Activated CD4-positive, alpha-beta memory T cell treated with anti-CD3 and anti-CD28 coated beads, Interleukin-2, amount 10 ng/mL, durations not matched to agents 7 days and 5 days (primary cell): ENCODE results near the gene CAMK2B. TPM values are rescaled to one million over a fixed set of nuclear protein-coding genes. Genes with fewer than 3 reads are reported as not detected.

Source experiments
- CTCF ChIA-PET: fragments of 350-600 bp; sonication (Branson Sonifier 250); formaldehyde crosslinking; loops from one replicate; lab custom pipeline; 2021; ENCODE audit warnings: antibody characterized with exemption, inconsistent platforms; lab: Charles Lee
- POLR2A ChIA-PET: fragments of 350-600 bp; sonication (Branson Sonifier 250); formaldehyde crosslinking; loops from one replicate; lab custom pipeline; 2021; ENCODE audit warnings: antibody characterized with exemption; lab: Charles Lee
- DNase-seq: peaks from one replicate; pipeline ENCODE4 v3.0.0-alpha.2; 2020
- H3K27ac Mint-ChIP-seq: one replicate; pipeline ENCODE4 v1.8.0; 2021; ENCODE audit warnings: mild to moderate bottlenecking, mixed read lengths
- H3K27me3 Mint-ChIP-seq: one replicate; pipeline ENCODE4 v1.8.0; 2021; ENCODE audit warnings: mixed read lengths
- H3K36me3 Mint-ChIP-seq: one replicate; pipeline ENCODE4 v1.8.0; 2021; ENCODE audit warnings: low read depth, mixed read lengths
- H3K4me1 Mint-ChIP-seq: one replicate; pipeline ENCODE4 v1.8.0; 2021; ENCODE audit warnings: mixed read lengths
- H3K4me3 Mint-ChIP-seq: one replicate; pipeline ENCODE4 v1.8.0; 2021; ENCODE audit warnings: mild to moderate bottlenecking, mixed read lengths
- H3K9me3 Mint-ChIP-seq: one replicate; pipeline ENCODE4 v1.8.0; 2021; ENCODE audit warnings: mixed read lengths
- total RNA-seq, 2 experiments: library from RNA; stranded (reverse); gene quantifications; one replicate each; pipeline ENCODE4 v1.2.3, GENCODE V29; 2021

CAMK2B gene
- total RNA-seq, 2 experiments from 2014 or later: 0.10 TPM; not detected in 1

- Mint-ChIP-seq H3K27me3 (peaks cover 6% of the 10 kb centered on the region), H3K4me3 (no peak overlapping the region), H3K36me3 (no peaks in the 10 kb centered on the region), H3K27ac (no peak overlapping the region), H3K9me3 (no peaks in the 10 kb centered on the region), H3K4me1 (no peaks in the 10 kb centered on the region)
- DNase-seq: no peak
- POLR2A ChIA-PET: no interaction called here
- CTCF ChIA-PET: no interaction called here
These were observed 99.6 kb downstream of the CAMK2B start for GRCh38 chr7:44225566-44226395.

DNA sequence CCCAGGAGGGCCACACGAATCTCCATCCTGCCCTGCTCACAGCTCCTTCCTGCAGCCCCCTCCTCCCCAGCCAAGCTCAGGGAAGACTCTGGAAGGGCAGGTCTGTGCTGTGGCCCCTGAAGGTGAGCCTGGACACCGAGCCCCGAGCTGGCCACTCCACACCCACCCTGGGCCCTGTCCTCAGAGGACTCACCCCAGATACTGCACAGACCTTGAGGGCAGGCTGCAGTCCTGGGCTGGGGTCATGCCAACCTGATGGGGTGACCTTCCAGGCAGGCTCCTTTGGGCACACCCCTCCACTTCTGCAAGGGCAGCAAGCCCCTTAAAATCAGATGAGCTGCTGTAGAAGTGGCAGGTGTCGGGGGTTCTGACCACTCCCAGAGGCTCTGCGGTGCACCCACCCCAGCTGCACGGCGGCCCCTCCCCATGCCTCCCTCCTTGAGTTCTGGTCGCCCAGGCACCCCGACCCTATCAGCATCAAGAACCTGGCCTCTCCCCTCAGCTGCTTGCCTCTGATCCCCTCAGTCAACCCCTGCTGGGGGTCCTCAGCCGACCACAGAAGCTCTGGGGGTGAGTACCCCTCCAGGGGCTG, 100.3 kb downstream of the CAMK2B start:
- H3K27me3 Mint-ChIP-seq: peaks cover 6% of the 10 kb centered on the region
- no peak overlapping the region for H3K4me3 Mint-ChIP-seq
- ChIA-PET POLR2A (no interaction called here), CTCF (no interaction called here)
- H3K27ac Mint-ChIP-seq: no peak overlapping the region
- H3K36me3 Mint-ChIP-seq: no peaks in the 10 kb centered on the region
- no peaks in the 10 kb centered on the region for H3K4me1 Mint-ChIP-seq
- H3K9me3 Mint-ChIP-seq: no peaks in the 10 kb centered on the region
- DNase-seq: no peak

GRCh38 chr7:44224080-44224973, 101.1 kb downstream of the CAMK2B start:
- POLR2A ChIA-PET: no interaction called here
- DNase-seq: no peak
- H3K4me3 Mint-ChIP-seq: no peak overlapping the region
- H3K36me3 Mint-ChIP-seq: no peaks in the 10 kb centered on the region
- peaks cover 6% of the 10 kb centered on the region for H3K27me3 Mint-ChIP-seq
- H3K9me3 Mint-ChIP-seq: no peaks in the 10 kb centered on the region
- no peaks in the 10 kb centered on the region for H3K4me1 Mint-ChIP-seq
- CTCF ChIA-PET: no interaction called here
- H3K27ac Mint-ChIP-seq: no peak overlapping the region

- no peaks in the 10 kb centered on the region for H3K9me3 Mint-ChIP-seq
- ChIA-PET POLR2A (no interaction called here), CTCF (no interaction called here)
- DNase-seq: no peak
- H3K36me3 Mint-ChIP-seq: no peaks in the 10 kb centered on the region
- H3K27ac Mint-ChIP-seq: no peak overlapping the region
- H3K27me3 Mint-ChIP-seq: peaks cover 6% of the 10 kb centered on the region
- H3K4me1 Mint-ChIP-seq: no peaks in the 10 kb centered on the region
- H3K4me3 Mint-ChIP-seq: no peak overlapping the region
These were observed 101.9 kb downstream of the CAMK2B start for GRCh38 chr7:44223362-44224079.

- Mint-ChIP-seq H3K36me3 (no peaks in the 10 kb centered on the region), H3K9me3 (no peaks in the 10 kb centered on the region), H3K4me3 (no peak overlapping the region), H3K4me1 (no peaks in the 10 kb centered on the region), H3K27me3 (peaks cover 6% of the 10 kb centered on the region), H3K27ac (no peak overlapping the region)
- CTCF ChIA-PET: no interaction called here
- DNase-seq: no peak
- POLR2A ChIA-PET: no interaction called here
These were observed 102.6 kb downstream of the CAMK2B start for GRCh38 chr7:44222776-44223261.

DNA sequence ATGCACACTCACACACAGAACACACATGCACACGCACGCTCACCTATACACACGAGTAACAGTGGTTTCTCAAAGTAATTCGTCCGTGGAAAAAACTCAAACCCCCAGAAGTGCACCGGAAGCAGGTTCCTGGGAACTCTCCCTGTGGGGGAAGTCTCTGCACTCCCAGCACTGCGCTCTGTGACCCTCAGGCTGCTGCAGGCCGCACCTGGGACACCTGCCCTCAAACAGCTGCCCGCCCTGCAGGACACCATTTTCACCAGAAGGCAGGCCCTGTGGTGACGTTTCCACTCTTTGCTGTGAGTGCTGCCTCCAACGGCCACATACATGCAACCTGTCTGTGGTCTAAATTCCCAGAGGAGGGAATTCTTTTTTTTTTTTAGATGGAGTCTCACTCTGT, 103.3 kb downstream of the CAMK2B start:
- Mint-ChIP-seq H3K4me3 (no peak overlapping the region), H3K27ac (no peak overlapping the region), H3K9me3 (no peaks in the 10 kb centered on the region), H3K4me1 (no peaks in the 10 kb centered on the region), H3K36me3 (no peaks in the 10 kb centered on the region), H3K27me3 (peaks cover 6% of the 10 kb centered on the region)
- no peak for DNase-seq
- CTCF ChIA-PET: no interaction called here
- POLR2A ChIA-PET: no interaction called here

DNA sequence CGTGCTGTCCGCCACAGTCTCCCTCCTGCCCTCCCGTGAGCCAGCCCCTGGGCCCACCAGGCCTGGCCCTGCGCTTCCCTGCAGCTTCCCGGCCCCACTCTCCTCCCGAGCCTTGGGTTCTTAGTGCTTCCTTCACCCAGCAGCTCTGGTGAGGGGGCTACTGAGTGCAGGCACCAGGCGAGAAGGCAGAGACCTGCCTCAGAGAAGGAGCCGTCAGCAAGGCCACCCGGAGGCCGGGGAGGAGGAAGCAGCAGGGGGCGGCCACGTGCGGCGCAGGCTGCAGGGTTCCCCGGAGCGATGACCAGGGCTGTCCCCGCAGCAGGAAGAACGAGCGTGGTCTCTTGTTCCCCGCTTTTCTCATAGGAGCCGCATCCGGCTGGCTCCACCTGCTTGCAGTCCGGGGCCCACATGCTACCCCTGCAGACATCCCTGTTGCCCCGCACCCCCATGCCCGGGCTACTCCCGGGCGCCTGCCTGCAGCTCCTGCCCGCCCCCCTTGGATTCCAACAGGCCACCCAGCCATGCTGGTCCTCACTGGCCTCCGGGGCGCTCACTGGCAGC, 104.1 kb downstream of the CAMK2B start:
- Mint-ChIP-seq H3K4me1 (no peaks in the 10 kb centered on the region), H3K36me3 (no peaks in the 10 kb centered on the region), H3K9me3 (no peaks in the 10 kb centered on the region), H3K27me3 (peaks cover 6% of the 10 kb centered on the region), H3K4me3 (no peak overlapping the region), H3K27ac (no peak overlapping the region)
- CTCF ChIA-PET: no interaction called here
- DNase-seq: no peak
- POLR2A ChIA-PET: no interaction called here

- H3K9me3 Mint-ChIP-seq: no peaks in the 10 kb centered on the region
- POLR2A ChIA-PET: no interaction called here
- H3K4me1 Mint-ChIP-seq: no peaks in the 10 kb centered on the region
- H3K27me3 Mint-ChIP-seq: peaks cover 6% of the 10 kb centered on the region
- no peak overlapping the region for H3K4me3 Mint-ChIP-seq
- CTCF ChIA-PET: no interaction called here
- no peak for DNase-seq
- no peaks in the 10 kb centered on the region for H3K36me3 Mint-ChIP-seq
- H3K27ac Mint-ChIP-seq: no peak overlapping the region
These were observed 104.9 kb downstream of the CAMK2B start for GRCh38 chr7:44220358-44221112.

- ChIA-PET CTCF (no interaction called here), POLR2A (no interaction called here)
- no peaks in the 10 kb centered on the region for H3K36me3 Mint-ChIP-seq
- DNase-seq: no peak
- H3K4me3 Mint-ChIP-seq: no peak overlapping the region
- peaks cover 6% of the 10 kb centered on the region for H3K27me3 Mint-ChIP-seq
- no peak overlapping the region for H3K27ac Mint-ChIP-seq
- no peaks in the 10 kb centered on the region for H3K4me1 Mint-ChIP-seq
- H3K9me3 Mint-ChIP-seq: no peaks in the 10 kb centered on the region
These were observed 105.4 kb downstream of the CAMK2B start for GRCh38 chr7:44220046-44220357.

DNA sequence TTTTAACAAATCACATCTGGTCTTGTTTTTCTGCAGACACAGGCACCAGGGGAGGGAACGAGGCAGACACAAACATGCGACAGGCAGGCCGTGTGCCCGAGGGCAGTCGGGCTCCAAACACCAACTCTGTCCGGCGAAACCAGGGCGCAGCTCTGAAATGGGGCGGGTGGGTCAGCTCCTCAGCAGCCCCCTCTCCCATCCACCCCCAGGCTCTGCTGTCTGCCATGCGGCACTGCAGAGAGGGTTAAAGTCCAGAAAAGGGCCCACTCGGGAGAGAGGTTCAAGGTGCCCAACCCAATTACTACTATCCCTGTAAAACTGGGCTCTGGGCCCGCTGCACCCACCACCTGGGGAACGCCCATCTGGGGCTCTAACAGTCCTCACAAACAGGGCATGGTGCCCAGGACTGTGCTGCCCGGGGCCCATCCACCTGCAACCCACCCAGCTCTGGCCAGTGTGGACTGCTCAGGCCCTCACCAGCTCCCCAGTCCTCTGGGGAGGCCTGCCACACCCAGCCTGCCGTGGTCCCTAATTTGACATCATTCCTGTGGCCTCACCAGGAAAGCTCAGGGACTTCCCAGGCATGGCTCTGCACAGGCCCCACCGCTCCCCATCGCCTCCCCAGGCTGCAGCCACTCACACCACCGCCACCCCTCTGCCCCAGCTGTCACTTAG, 105.9 kb downstream of the CAMK2B start:
- H3K4me1 Mint-ChIP-seq: no peaks in the 10 kb centered on the region
- no peak for DNase-seq
- H3K27me3 Mint-ChIP-seq: peaks cover 6% of the 10 kb centered on the region
- H3K36me3 Mint-ChIP-seq: no peaks in the 10 kb centered on the region
- POLR2A ChIA-PET: no interaction called here
- H3K27ac Mint-ChIP-seq: no peak overlapping the region
- CTCF ChIA-PET: interaction anchor here (0.7 kb wide), 2 partner anchors 21 to 189 kb away, joined by 3 to 4 read pairs; no protein-coding TSS in a partner anchor
- H3K9me3 Mint-ChIP-seq: no peaks in the 10 kb centered on the region
- no peak overlapping the region for H3K4me3 Mint-ChIP-seq

- ChIA-PET POLR2A (no interaction called here), CTCF (interaction anchor here (0.7 kb wide), 1 partner anchor 190 kb away, joined by 3 read pairs; no protein-coding TSS in a partner anchor)
- no peak for DNase-seq
- no peaks in the 10 kb centered on the region for H3K27me3 Mint-ChIP-seq
- no peaks in the 10 kb centered on the region for H3K4me1 Mint-ChIP-seq
- H3K36me3 Mint-ChIP-seq: no peaks in the 10 kb centered on the region
- H3K27ac Mint-ChIP-seq: no peak overlapping the region
- no peak overlapping the region for H3K4me3 Mint-ChIP-seq
- H3K9me3 Mint-ChIP-seq: no peaks in the 10 kb centered on the region
These were observed 106.8 kb downstream of the CAMK2B start for GRCh38 chr7:44218418-44219201.
